ENCODE measurements around the gene CDC42BPA. TPM values are rescaled to one million over a fixed set of nuclear protein-coding genes. Genes with fewer than 3 reads are reported as not detected.

CDC42BPA gene
- total RNA-seq, 1 experiment from 2014 or later: 30.1 TPM

GRCh38 chr1:226985839-226986463 lies 332.3 kb downstream of the CDC42BPA start:
- Mint-ChIP-seq H3K27me3 (ENCODE audit: low read depth) (no peaks in the 10 kb centered on the region), H3K4me3 (no peak overlapping the region), H3K36me3 (ENCODE audit: insufficient read depth in 1 of 3, low read depth in 3 of 3) (peaks cover 7 to 24% (median 21%) of the 10 kb centered on the region in 3 experiments), H3K4me1 (peaks cover 14 to 38% of the 10 kb centered on the region in 2 experiments), H3K9me3 (no peaks in the 10 kb centered on the region), H3K27ac (peak overlapping the region in 2 of 3 experiments; percentile 39 to 83; a peak in 5 of 7 replicates)
- H3K27ac ChIP-seq (ENCODE audit: insufficient read length, low read depth, low read length): no peak overlapping the region
- H2BK20ac ChIP-seq (ENCODE audit: low read depth, low read length, poor library complexity, severe bottlenecking): no peak overlapping the region
- H3K27me3 ChIP-seq (ENCODE audit: insufficient read depth, low read length): no peaks in the 10 kb centered on the region
- no peak overlapping the region for H2AK5ac ChIP-seq (ENCODE audit: insufficient read length, low read length)
- no peak overlapping the region; the same call in 1 of the 2 replicates for H3K14ac ChIP-seq (ENCODE audit: insufficient read depth, low read length)
- H2BK12ac ChIP-seq (ENCODE audit: insufficient read length, low read depth, low read length): no peak overlapping the region
- H2BK120ac ChIP-seq (ENCODE audit: low read depth, low read length, poor library complexity, severe bottlenecking): no peak overlapping the region
- no peak overlapping the region for H3K23ac ChIP-seq (ENCODE audit: insufficient read length, low read depth, low read length)
- H3T11ph ChIP-seq (ENCODE audit: low read length): no peak overlapping the region
- H4K91ac ChIP-seq (ENCODE audit: insufficient read length, low read depth, low read length): no peak overlapping the region
- no peaks in the 10 kb centered on the region for H3K79me1 ChIP-seq (ENCODE audit: insufficient read depth, low read depth, low read length, poor library complexity, severe bottlenecking)
- no peaks in the 10 kb centered on the region for H3K23me2 ChIP-seq (ENCODE audit: insufficient read length, low read depth, low read length, poor library complexity, severe bottlenecking)
- no peak overlapping the region for H3K4me2 ChIP-seq (ENCODE audit: insufficient read depth, insufficient read length, low read length)
- no CpG with 5 or more reads among the region's 25 CpGs for WGBS (ENCODE audit: extremely low coverage, insufficient read length, low lambda C conversion rate)
- H3K56ac ChIP-seq (ENCODE audit: insufficient read length, low read depth, low read length): no peak overlapping the region
- no peak overlapping the region for H3K18ac ChIP-seq (ENCODE audit: insufficient read length, low read depth, low read length)
- no peaks in the 10 kb centered on the region for H3K4me1 ChIP-seq (ENCODE audit: insufficient read depth, low read length)
- peak; percentile 31 for DNase-seq
- no peak overlapping the region for H3K9ac ChIP-seq (ENCODE audit: extremely low read depth, insufficient read length, low read length)
- H4K20me1 ChIP-seq (ENCODE audit: control insufficient read depth, insufficient read depth, insufficient read length): no peaks in the 10 kb centered on the region
- H2AFZ ChIP-seq (ENCODE audit: low read length): no peak overlapping the region
- no peak overlapping the region for H2BK15ac ChIP-seq (ENCODE audit: low read depth, low read length)
- no peak overlapping the region for H4K5ac ChIP-seq (ENCODE audit: insufficient read length, low read depth, low read length)
- no peak overlapping the region for H4K8ac ChIP-seq (replicated peaks; ENCODE audit: insufficient read length, low read depth, low read length)
- no peak overlapping the region for H2BK5ac ChIP-seq (ENCODE audit: insufficient read length, low read length)
- no peak for TF ChIP-seq CTCF (conservative IDR thresholded peaks at IDR 0.05)
- no peaks in the 10 kb centered on the region for H3K79me2 ChIP-seq (ENCODE audit: insufficient read depth, low read length)
- H3K9me3 ChIP-seq (ENCODE audit: control insufficient read depth, low read depth, low read length): no peaks in the 10 kb centered on the region
- no peak overlapping the region for H3K4ac ChIP-seq (ENCODE audit: low read depth, low read length)

All from H9 (cell line).